Colonic mucosa (tissue), 4 donors: ENCODE measurements around the gene RPP40. TPM values are rescaled to one million over a fixed set of nuclear protein-coding genes. Genes with fewer than 3 reads are reported as not detected.
"Not testable (repeated sequence)": the region's sequence is repeated elsewhere in the genome, so short reads cannot be mapped to it uniquely, and the experiment has no call there.

Experiments
- DNase-seq: peaks from one replicate; pipeline ENCODE4 v3.0.0-alpha.2; 2020
- H3K27ac ChIP-seq: fragments of 200-600 bp; one replicate; pipeline ENCODE4 v1.8.0; 2021
- H3K27me3 ChIP-seq: fragments of 200-600 bp; one replicate; pipeline ENCODE4 v1.8.0; 2021
- H3K36me3 ChIP-seq: fragments of 200-600 bp; one replicate; pipeline ENCODE4 v1.8.0; 2021
- H3K4me1 ChIP-seq: fragments of 200-600 bp; one replicate; pipeline ENCODE4 v1.8.0; 2021; ENCODE audit warnings: mild to moderate bottlenecking
- H3K4me3 ChIP-seq: fragments of 200-600 bp; one replicate; pipeline ENCODE4 v1.8.0; 2021
- H3K9ac ChIP-seq, 2 donors: one replicate each; pipeline ENCODE4 v1.7.0; 2013; ENCODE audit warnings: control low read depth in 2 of 2, low read depth in 2 of 2, low read length in 2 of 2
- H3K9me3 ChIP-seq: fragments of 200-600 bp; one replicate; pipeline ENCODE4 v1.8.0; 2021
- intact Hi-C: fragments of 100-400 bp; cut with DNase I; formaldehyde crosslinking; loops from one replicate; pipeline ENCODE4 v1.14.1; 2022
- total RNA-seq, 2 donors: library from RNA; stranded (reverse); fragmentation: NEBNext Ultra II Directional in 1 of 2; extraction: Animal tissue kit (Norgen Biotek cat#: 25700) in 1 of 2; gene quantifications; one replicate each; pipeline ENCODE4 v1.2.1, GENCODE V29; 2021
- TF ChIP-seq, protein P1 (sequence below): fragments of 200-600 bp; IDR thresholded peaks from one replicate; pipeline ENCODE4 v1.8.0; 2022; ENCODE audit warnings: antibody characterized with exemption, mild to moderate bottlenecking
- donor health status: healthy.
- donor health status: DM: no; HTN: no; CAD: no.
- donor health status: DM: no; HTN: no; CAD: no.

The RPP40 gene
- total RNA-seq, 2 donors from 2014 or later = 4.4 to 6.1 TPM

DNA sequence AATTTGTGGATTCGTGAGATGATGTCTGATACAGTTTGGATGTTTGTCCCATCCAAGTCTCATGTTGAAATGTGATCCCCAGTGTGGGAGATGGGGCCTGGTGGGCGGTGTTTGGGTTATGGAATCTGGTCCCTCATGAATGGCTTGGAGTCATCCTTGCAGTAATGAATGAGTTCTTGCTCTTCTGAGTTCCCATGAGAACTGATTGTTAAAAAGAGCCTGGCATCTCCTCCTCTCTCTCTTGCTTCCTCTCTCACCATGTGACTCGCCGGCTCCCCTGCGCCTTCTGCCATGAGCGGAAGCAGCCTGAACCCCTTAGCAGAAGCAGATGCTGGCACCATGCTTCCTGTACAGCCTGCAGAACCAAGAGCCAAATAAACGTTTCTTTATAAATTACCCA lies 30.5 kb upstream of the RPP40 start:
- Histone ChIP-seq H3K27me3 (no peaks in the 10 kb centered on the region), H3K27ac (no peak overlapping the region), H3K4me3 (no peak overlapping the region), H3K36me3 (no peaks in the 10 kb centered on the region), H3K9me3 (no peaks in the 10 kb centered on the region), H3K9ac (no peak overlapping the region), H3K4me1 (no peaks in the 10 kb centered on the region)
- intact Hi-C loops = no loop called here
- DNase-seq = no peak
- TF ChIP-seq, protein P1, sequence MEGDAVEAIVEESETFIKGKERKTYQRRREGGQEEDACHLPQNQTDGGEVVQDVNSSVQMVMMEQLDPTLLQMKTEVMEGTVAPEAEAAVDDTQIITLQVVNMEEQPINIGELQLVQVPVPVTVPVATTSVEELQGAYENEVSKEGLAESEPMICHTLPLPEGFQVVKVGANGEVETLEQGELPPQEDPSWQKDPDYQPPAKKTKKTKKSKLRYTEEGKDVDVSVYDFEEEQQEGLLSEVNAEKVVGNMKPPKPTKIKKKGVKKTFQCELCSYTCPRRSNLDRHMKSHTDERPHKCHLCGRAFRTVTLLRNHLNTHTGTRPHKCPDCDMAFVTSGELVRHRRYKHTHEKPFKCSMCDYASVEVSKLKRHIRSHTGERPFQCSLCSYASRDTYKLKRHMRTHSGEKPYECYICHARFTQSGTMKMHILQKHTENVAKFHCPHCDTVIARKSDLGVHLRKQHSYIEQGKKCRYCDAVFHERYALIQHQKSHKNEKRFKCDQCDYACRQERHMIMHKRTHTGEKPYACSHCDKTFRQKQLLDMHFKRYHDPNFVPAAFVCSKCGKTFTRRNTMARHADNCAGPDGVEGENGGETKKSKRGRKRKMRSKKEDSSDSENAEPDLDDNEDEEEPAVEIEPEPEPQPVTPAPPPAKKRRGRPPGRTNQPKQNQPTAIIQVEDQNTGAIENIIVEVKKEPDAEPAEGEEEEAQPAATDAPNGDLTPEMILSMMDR = no peak

DNA sequence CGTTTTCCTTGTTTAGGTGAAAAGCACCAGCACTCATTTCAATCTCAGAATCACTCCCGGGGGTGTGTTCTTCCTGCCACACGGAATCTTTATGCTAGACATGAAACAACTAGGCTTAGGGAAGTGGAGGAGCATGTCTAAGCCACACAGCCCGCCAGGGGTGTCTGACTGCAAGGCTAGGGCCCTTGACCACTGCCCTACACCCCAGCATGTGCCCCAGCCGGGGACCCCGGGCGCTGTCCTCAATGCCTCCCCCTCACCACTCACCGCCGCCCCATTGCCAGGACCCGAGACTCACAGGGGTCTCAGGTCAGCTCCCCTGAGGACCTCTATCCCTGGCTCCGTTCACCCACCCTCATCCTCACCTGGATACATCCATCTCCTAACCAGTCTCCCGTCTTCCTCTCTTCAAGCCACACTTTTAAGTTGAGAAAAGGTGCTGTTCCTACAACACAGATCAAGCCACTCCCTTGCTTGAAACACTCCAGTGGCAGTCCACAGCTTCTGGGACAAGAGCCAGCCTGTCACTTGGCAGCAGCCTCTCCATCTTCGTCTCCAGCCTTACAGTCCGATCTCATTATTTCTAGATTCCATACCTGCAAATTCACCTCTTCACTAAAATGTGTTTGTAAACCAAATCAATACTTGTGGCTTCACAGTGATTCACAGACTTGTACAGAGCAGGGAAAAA lies 29.5 kb upstream of the RPP40 start:
- H3K9me3 ChIP-seq, H3K9ac ChIP-seq, DNase-seq, H3K4me1 ChIP-seq, H3K36me3 ChIP-seq, H3K27me3 ChIP-seq, H3K27ac ChIP-seq, intact Hi-C loops, H3K4me3 ChIP-seq: not testable (repeated sequence)

DNA sequence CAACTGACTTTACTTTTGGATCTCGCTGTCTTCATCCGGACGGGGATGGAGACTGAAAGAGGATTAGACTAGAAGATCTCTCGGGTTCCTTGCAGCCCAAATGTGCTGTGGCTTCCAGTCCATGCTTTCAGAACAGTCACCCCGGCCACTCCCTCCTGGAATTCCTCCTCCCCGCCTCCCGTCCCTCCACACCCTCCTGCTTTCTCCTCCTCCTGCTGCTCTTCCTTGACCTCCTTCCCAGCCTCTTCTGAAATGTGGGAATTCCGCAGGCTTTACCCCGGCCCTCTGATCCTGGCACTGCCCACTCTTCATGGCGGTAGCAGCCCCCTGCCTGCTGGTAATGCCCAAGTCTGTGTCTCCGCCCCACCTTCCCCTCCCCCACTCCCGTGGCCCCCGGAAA lies 28.9 kb upstream of the RPP40 start:
- not testable (repeated sequence) for H3K4me3 ChIP-seq, H3K27ac ChIP-seq
- DNase-seq = peak; percentile 73

DNA sequence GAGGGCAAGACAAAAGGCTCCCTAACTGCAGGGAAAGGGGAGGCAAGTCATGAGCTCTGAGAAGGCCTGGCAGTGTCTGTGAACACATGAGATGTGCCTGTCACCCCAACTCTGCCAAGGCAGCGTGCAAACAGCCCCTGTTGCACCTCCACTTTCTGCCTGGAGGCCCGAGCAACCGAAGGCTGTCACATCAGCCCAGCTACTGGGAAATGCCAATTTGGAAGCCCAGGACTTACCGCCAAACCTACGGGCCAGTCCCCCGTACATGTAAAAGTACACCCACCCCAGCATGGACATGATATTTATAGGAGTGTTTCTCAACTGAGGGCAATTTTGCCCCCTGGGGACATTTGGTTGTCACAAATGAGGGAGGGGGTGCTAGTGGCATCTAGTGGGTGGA lies 27.3 kb upstream of the RPP40 start:
- H3K9ac ChIP-seq = no peak overlapping the region
- no peak overlapping the region for H3K4me3 ChIP-seq
- no peaks in the 10 kb centered on the region for H3K4me1 ChIP-seq
- no peaks in the 10 kb centered on the region for H3K9me3 ChIP-seq
- no peak for DNase-seq
- TF ChIP-seq, protein P1 = no peak
- no peaks in the 10 kb centered on the region for H3K27me3 ChIP-seq
- intact Hi-C loops = no loop called here
- H3K27ac ChIP-seq = no peak overlapping the region
- H3K36me3 ChIP-seq = no peaks in the 10 kb centered on the region

More for the DNA sequence above, 28.9 kb upstream of the RPP40 start:
- H3K9ac ChIP-seq, H3K36me3 ChIP-seq, H3K4me1 ChIP-seq, H3K9me3 ChIP-seq, H3K27me3 ChIP-seq, intact Hi-C loops: not testable (repeated sequence)

DNA sequence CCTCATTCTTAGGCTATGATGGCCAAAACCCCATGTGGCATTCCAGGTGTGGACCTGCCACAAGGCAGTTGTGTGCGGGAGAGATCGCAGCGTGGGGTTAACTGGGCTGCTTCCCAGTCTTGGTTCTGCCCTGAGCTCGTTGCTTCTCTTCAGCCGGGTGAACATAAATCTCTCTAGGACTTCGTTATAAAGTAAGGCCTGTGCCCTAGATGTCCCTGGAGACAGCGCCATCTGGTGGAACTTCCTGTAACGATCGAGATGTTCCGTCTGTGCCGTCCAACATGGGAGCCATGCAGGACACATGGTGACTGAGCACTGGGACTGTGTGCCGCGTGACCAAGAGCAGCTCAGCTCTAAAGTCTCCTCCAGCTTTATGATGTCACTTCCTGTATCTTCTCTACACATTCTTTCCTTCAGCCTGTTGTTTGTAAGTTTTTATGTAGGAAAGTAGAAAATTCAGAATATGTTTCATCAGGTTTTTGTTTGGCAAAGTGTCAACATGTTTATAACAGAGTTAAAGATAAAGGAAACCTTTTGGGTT lies 26.8 kb upstream of the RPP40 start:
- Histone ChIP-seq H3K9me3 (no peaks in the 10 kb centered on the region), H3K9ac (no peak overlapping the region), H3K4me1 (no peaks in the 10 kb centered on the region), H3K4me3 (no peak overlapping the region), H3K27me3 (no peaks in the 10 kb centered on the region), H3K36me3 (no peaks in the 10 kb centered on the region), H3K27ac (no peak overlapping the region)
- intact Hi-C loops = no loop called here
- peak; percentile 85 for DNase-seq
- TF ChIP-seq, protein P1 = peak; percentile 47

DNA sequence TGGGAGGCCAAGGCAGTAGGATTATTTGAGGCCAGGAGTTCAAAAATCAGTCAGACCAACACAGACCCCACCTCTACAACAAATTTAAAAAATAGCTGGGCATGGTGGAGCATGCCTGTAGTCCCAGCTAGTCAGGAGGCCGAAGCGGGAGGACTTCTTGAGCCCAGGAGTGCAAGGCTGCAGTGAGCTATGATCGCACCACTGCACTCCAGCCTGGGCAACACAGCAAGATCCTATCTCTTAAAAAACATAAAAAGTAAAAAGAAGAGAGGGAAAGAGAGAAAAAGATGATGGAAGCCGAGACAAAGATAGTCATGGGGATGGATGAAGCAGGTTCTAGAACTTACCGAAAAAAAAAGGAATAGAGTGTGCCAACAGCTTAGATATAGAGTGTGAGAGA lies 25.8 kb upstream of the RPP40 start:
- intact Hi-C loops = no loop called here
- Histone ChIP-seq H3K9me3 (no peaks in the 10 kb centered on the region), H3K4me3 (no peak overlapping the region), H3K36me3 (no peaks in the 10 kb centered on the region), H3K27ac (no peak overlapping the region), H3K27me3 (no peaks in the 10 kb centered on the region), H3K9ac (no peak overlapping the region), H3K4me1 (no peaks in the 10 kb centered on the region)
- TF ChIP-seq, protein P1 = no peak
- DNase-seq = no peak
